ENCODE results near the gene FRYL.
A peak's percentile ranks its signal among the peaks of the same experiment; 100 is the strongest.

DNA sequence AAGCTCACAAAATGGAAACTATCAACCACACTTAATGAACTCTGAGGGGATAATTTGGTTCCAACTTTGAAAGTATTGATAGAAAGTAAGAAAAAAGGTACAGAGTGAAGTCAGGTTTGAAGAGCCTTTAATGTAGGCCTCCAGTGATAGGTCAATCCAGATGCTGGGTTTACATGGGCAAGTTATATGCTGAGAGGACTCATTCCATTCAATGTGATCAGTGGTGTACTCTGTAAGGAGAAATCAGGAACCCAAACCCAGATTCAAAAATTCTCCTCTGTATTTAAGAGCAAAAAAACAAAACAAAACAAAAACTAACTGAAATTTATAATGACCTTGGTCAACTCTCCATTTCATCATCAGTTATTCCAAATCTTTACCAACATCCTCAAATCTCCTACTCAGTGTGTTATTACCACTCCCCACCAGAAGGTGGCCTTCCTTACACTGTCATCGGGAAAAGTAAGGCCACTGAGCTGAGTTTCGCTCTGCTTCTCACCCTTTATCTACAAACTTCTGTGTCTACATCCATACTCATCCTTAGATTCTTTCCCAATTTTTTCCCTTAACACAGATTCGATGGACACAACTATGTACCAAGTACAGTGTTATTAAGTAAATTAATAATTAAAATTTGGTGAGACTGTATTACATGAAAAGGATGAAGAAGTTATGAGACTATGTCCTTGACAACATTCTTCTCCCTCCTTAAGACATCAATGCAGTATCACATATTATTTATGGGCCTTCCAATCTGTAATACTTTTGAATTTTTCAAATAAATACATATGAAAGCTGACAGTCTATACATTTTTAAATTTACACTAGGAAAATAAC lies 201.7 kb downstream of the FRYL start:
- TF ChIP-seq, protein P1, sequence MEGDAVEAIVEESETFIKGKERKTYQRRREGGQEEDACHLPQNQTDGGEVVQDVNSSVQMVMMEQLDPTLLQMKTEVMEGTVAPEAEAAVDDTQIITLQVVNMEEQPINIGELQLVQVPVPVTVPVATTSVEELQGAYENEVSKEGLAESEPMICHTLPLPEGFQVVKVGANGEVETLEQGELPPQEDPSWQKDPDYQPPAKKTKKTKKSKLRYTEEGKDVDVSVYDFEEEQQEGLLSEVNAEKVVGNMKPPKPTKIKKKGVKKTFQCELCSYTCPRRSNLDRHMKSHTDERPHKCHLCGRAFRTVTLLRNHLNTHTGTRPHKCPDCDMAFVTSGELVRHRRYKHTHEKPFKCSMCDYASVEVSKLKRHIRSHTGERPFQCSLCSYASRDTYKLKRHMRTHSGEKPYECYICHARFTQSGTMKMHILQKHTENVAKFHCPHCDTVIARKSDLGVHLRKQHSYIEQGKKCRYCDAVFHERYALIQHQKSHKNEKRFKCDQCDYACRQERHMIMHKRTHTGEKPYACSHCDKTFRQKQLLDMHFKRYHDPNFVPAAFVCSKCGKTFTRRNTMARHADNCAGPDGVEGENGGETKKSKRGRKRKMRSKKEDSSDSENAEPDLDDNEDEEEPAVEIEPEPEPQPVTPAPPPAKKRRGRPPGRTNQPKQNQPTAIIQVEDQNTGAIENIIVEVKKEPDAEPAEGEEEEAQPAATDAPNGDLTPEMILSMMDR (conservative IDR thresholded peaks at IDR 0.05; ENCODE audit: low read depth, low read length), result peak; percentile 80
- TF ChIP-seq EZH2 (IDR thresholded peaks at IDR 0.05; ENCODE audit: low read length, unreplicated experiment), result no peak
- no peak for TF ChIP-seq EZH2phosphoT487 (IDR thresholded peaks at IDR 0.05; ENCODE audit: borderline replicate concordance, low read length)

All from PC-3 (cell line).